ENCODE results near the gene LARGE1.

DNA sequence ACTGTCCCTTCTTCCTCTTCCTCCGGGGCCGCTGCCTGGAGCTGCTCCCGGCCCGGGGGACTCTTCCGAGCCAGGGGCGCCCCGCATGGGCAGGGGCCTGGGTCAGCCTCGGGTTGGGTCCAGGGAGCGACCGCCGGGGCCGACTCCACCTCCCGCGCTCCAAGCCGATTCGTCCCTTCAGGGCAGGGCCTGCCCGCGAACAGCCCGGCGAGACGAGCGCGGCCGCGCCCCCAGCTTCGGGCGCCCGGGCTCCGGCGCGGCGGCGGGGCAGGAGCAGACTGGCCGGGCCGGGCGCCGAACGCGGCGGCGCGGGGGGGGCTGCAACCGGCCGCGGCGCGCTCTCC lies at the start of gene LARGE1:
- TF ChIP-seq, protein P1, sequence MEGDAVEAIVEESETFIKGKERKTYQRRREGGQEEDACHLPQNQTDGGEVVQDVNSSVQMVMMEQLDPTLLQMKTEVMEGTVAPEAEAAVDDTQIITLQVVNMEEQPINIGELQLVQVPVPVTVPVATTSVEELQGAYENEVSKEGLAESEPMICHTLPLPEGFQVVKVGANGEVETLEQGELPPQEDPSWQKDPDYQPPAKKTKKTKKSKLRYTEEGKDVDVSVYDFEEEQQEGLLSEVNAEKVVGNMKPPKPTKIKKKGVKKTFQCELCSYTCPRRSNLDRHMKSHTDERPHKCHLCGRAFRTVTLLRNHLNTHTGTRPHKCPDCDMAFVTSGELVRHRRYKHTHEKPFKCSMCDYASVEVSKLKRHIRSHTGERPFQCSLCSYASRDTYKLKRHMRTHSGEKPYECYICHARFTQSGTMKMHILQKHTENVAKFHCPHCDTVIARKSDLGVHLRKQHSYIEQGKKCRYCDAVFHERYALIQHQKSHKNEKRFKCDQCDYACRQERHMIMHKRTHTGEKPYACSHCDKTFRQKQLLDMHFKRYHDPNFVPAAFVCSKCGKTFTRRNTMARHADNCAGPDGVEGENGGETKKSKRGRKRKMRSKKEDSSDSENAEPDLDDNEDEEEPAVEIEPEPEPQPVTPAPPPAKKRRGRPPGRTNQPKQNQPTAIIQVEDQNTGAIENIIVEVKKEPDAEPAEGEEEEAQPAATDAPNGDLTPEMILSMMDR (IDR thresholded peaks at IDR 0.05) = no peak
- no peak for TF ChIP-seq ZFX (IDR thresholded peaks at IDR 0.05; ENCODE audit: borderline replicate concordance)
